GM12864 (cell line): ENCODE results near the gene ERBB4.

Source experiments
- DNase-seq: peaks from one replicate; pipeline ENCODE4 v3.0.0-alpha.2; 2011; ENCODE audit warnings: low read depth
- H3K4me3 ChIP-seq: 2 replicates; pipeline ENCODE4 v1.5.1; 2011; ENCODE audit warnings: mild to moderate bottlenecking, low read depth, low read length, control low read depth
- CTCF ChIP-seq: IDR thresholded peaks from 2 replicates; pipeline ENCODE4 v1.5.1; 2011; ENCODE audit warnings: low read depth, mild to moderate bottlenecking, moderate library complexity, low read length, control low read depth, inconsistent platforms; ENCODE audit errors: missing control alignments

ERBB4 gene

DNA sequence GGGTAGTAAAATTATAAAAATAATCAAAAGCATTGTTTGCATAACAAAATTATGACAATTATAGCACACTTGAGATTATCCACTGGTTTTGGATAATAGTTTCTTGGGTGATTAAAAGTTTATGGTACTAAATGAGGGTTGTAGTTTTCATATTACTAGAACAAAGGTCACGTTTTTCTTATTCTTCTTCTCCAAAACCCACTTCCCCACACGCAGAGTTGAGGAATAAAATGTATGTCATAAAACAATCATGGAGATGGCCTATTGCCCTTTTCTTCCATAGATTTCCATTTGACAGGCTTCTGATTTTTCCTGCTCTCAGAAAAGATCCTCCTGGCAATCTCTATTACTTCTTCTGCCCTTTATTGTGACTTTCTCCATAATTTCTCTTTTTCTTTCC lies 863.9 kb downstream of the ERBB4 start:
- H3K4me3 ChIP-seq: no peak overlapping the region
- DNase-seq: no peak
- no peak for TF ChIP-seq CTCF

- DNase-seq: no peak
- no peak overlapping the region for H3K4me3 ChIP-seq
- TF ChIP-seq CTCF: no peak
Measured at GRCh38 chr2:211673133-211673905, 865.3 kb downstream of the ERBB4 start.

DNA sequence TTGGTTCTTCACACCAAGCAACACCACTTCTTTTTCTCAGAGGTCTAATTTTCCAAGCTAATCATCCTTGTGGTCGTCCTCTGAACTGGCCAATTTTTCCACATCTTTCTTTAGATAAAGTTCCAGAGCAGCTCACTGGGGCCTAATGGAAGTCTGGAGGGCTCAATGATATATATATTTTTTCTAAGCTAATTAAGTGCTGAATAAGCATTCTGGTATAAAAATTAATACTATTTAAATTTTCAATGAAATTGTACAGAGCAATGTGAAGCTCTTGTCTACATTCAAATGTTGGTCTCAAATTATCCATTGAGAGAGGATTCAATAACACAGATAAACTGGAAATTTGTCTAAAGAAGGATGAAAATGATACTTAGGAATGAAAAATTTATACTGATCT lies 866.6 kb downstream of the ERBB4 start:
- H3K4me3 ChIP-seq: no peak overlapping the region
- no peak for DNase-seq
- TF ChIP-seq CTCF: no peak

- no peak for TF ChIP-seq CTCF
- DNase-seq: no peak
- no peak overlapping the region for H3K4me3 ChIP-seq
Measured at GRCh38 chr2:211665299-211665698, 873.3 kb downstream of the ERBB4 start.

GRCh38 chr2:211664321-211664720 lies 874.3 kb downstream of the ERBB4 start:
- H3K4me3 ChIP-seq: no peak overlapping the region
- no peak for TF ChIP-seq CTCF
- DNase-seq: no peak

DNA sequence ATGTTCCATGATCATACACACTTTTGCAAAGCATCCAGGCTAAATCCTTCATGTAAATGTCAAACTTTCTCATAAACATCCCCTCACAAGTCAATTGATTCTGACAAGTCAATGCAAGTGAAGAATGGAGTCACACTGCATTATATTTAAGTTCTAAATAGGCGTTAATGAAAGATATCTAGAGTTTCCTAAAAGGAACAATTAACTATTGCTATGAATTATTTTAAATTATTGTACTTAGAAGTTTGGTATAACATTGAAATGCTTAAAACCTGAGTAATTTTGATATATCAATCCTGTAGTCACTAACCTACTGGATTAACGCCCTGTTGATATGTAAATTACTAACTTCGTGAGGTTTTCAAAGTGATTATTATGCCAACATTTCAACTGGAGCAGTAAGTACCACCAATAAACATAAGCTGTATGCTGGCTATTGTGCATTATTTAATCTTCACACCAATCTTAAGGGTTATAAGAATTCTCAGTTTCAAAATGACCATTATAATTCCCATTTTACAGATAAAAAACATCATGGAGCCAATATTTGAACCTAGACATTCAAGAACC lies 884.3 kb downstream of the ERBB4 start:
- H3K4me3 ChIP-seq: no peak overlapping the region
- no peak for TF ChIP-seq CTCF

GRCh38 chr2:211652327-211652726 lies 886.3 kb downstream of the ERBB4 start:
- H3K4me3 ChIP-seq: no peak overlapping the region
- no peak for TF ChIP-seq CTCF
- DNase-seq: no peak

More for the DNA sequence above, 884.3 kb downstream of the ERBB4 start:
- no peak for DNase-seq
